ENCODE data around the gene TATDN3. TPM values are rescaled to one million over a fixed set of nuclear protein-coding genes. Genes with fewer than 3 reads are reported as not detected.
"Not testable (repeated sequence)": the region's sequence is repeated elsewhere in the genome, so short reads cannot be mapped to it uniquely, and the experiment has no call there.

TATDN3 gene
- total and polyA plus RNA-seq, 9 of the 15 experiments (the other 6 are each of a cell fraction or from before 2014, with no cell fraction given) = 18.3 to 79.9 (median 28.2) TPM

- in situ Hi-C loops (cut with MboI); FAIRE-seq; H3K79me2 ChIP-seq (ENCODE audit: control insufficient read depth, insufficient read depth, low read length); H3K9ac ChIP-seq (ENCODE audit: insufficient read depth in 1 of 2, low read depth in 2 of 2, low read length in 2 of 2); H3K27me3 ChIP-seq (ENCODE audit: control insufficient read depth in 2 of 2, insufficient read depth in 2 of 2, low read length in 2 of 2); ATAC-seq; H3K9me1 ChIP-seq (ENCODE audit: control insufficient read depth, insufficient read depth, low read length); H2AFZ ChIP-seq (ENCODE audit: low read depth, low read length); intact Hi-C loops (cut with micrococcal nuclease); H4K20me1 ChIP-seq (replicated peaks; ENCODE audit: control insufficient read depth, insufficient read depth, low read length); H3K27ac ChIP-seq (ENCODE audit: extremely low read depth, low read depth, low read length); H3K4me2 ChIP-seq (ENCODE audit: insufficient read depth, low read length); BruUV-seq (replicated peaks); H3K4me1 ChIP-seq (replicated peaks in 1 of 2; ENCODE audit: control insufficient read depth in 2 of 2, insufficient read depth in 2 of 2, low read length in 2 of 2); H3K9me3 ChIP-seq (replicated peaks; ENCODE audit: control insufficient read depth, insufficient read depth, low read depth, low read length); H3K36me3 ChIP-seq (ENCODE audit: control insufficient read depth, insufficient read depth, low read length); H3K4me3 ChIP-seq; DNase-seq (ENCODE audit: extremely low read depth in 1 of 4, low spot score in 3 of 4); CTCF ChIA-PET (ENCODE audit: low intra/inter-chr PET ratio): not testable (repeated sequence)
- 23% methylated on average over 3 of the region's 3 CpGs for WGBS (ENCODE audit: insufficient coverage, low coverage, missing lambda C conversion rate)
- TF ChIP-seq CBX5 (IDR thresholded peaks at IDR 0.05; ENCODE audit: borderline replicate concordance, low read depth) (peak; percentile 52; the same call in 1 of the 2 replicates), TRIM24 (IDR thresholded peaks at IDR 0.05) (0 out of 4 replicates have a peak, but pooled peaks of 1 of the 2 experiments have one; percentile 26), TRIM28 (IDR thresholded peaks at IDR 0.05) (peak; percentile 60; the same call in 1 of the 2 replicates), CBX3 (IDR thresholded peaks at IDR 0.05; ENCODE audit: borderline replicate concordance in 1 of 2, low read length in 2 of 2) (peak in 1 of 2 experiments; percentile 76; a peak in 1 of 3 replicates)
- POLR2A ChIA-PET = interaction anchor here (1.1 kb wide), 1 partner anchor 32 kb away, joined by 3 read pairs; no protein-coding TSS in a partner anchor
Observed at GRCh38 chr1:212844521-212844920, 52.8 kb downstream of the TATDN3 start.

- Histone ChIP-seq H3K9ac (ENCODE audit: insufficient read depth in 1 of 2, low read depth in 2 of 2, low read length in 2 of 2) (no peak within 1 kb of the TSS), H3K9me3 (replicated peaks; ENCODE audit: control insufficient read depth, insufficient read depth, low read depth, low read length) (0 out of 2 replicates have a peak, but pooled peaks cover 2% of the 10 kb centered on the region), H3K27ac (ENCODE audit: extremely low read depth, low read depth, low read length) (no peak within 1 kb of the TSS), H3K79me2 (ENCODE audit: control insufficient read depth, insufficient read depth, low read length) (no peaks in the 10 kb centered on the region), H4K20me1 (replicated peaks; ENCODE audit: control insufficient read depth, insufficient read depth, low read length) (no peaks in the 10 kb centered on the region), H2AFZ (ENCODE audit: low read depth, low read length) (no peak within 1 kb of the TSS), H3K27me3 (ENCODE audit: control insufficient read depth in 2 of 2, insufficient read depth in 2 of 2, low read length in 2 of 2) (no peaks in the 10 kb centered on the region), H3K36me3 (ENCODE audit: control insufficient read depth, insufficient read depth, low read length) (no peaks in the 10 kb centered on the region), H3K4me1 (replicated peaks in 1 of 2; ENCODE audit: control insufficient read depth in 2 of 2, insufficient read depth in 2 of 2, low read length in 2 of 2) (no peaks in the 10 kb centered on the region), H3K9me1 (ENCODE audit: control insufficient read depth, insufficient read depth, low read length) (no peaks in the 10 kb centered on the region), H3K4me3 (no peak within 1 kb of the TSS), H3K4me2 (ENCODE audit: insufficient read depth, low read length) (no peak within 1 kb of the TSS)
- no TSS peak for BruUV-seq (replicated peaks)
- DNase-seq (ENCODE audit: extremely low read depth in 1 of 4, low spot score in 3 of 4) (no peak), ATAC-seq (no peak), FAIRE-seq (no peak)
- in situ Hi-C loops (cut with MboI) (no loop called here), intact Hi-C loops (cut with micrococcal nuclease) (no loop called here)
- POLR2A ChIA-PET = interaction anchor here (2.3 kb wide), 1 partner anchor 10 kb away, joined by 12 read pairs; the partner anchor contains the start of gene FLVCR1
- CTCF ChIA-PET (ENCODE audit: low intra/inter-chr PET ratio) = no interaction called here
- TF ChIP-seq TCF3 (CRISPR knock-in tag; IDR thresholded peaks at IDR 0.05) = no peak
- TF ChIP-seq, protein P1, sequence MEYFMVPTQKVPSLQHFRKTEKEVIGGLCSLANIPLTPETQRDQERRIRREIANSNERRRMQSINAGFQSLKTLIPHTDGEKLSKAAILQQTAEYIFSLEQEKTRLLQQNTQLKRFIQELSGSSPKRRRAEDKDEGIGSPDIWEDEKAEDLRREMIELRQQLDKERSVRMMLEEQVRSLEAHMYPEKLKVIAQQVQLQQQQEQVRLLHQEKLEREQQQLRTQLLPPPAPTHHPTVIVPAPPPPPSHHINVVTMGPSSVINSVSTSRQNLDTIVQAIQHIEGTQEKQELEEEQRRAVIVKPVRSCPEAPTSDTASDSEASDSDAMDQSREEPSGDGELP (CRISPR knock-in tag; IDR thresholded peaks at IDR 0.05; ENCODE audit: borderline replicate concordance) = no peak
- no peak for TF ChIP-seq YY1 (IDR thresholded peaks at IDR 0.05; ENCODE audit: borderline replicate concordance in 1 of 3, control insufficient read depth in 1 of 3, extremely low read depth in 1 of 3, insufficient read depth in 3 of 3, insufficient read length in 1 of 3, insufficient replicate concordance in 2 of 3, low read depth in 1 of 3, low read length in 2 of 3)
- TF ChIP-seq ADNP (tag; IDR thresholded peaks at IDR 0.05) = no peak
- 9% methylated on average over 4 of the region's 4 CpGs for WGBS (ENCODE audit: insufficient coverage, low coverage, missing lambda C conversion rate)
Observed at GRCh38 chr1:212847549-212847948, 55.9 kb downstream of the TATDN3 start, which contains the start of gene SPATA45. TSS of gene SPATA45 (minus strand) at chr1:212847649. CDS start at chr1:212836149, 11,500 bp downstream.
